A549 (cell line): ENCODE data around the gene LSM14B. TPM values are rescaled to one million over a fixed set of nuclear protein-coding genes. Genes with fewer than 3 reads are reported as not detected.

Experiments used
- ATAC-seq, 2 experiments: fragments of 200-7000 bp in 1 of 2; fragments of >200 bp in 1 of 2; cut with Nextera tagmentation in 1 of 2; cut with Tn5 transposase in 1 of 2; 3 replicates each; pipeline versions ENCODE4 v1.8.0 to v1.9.1; 2018 to 2020; ENCODE audit warnings: mild to moderate bottlenecking in 1 of 2, moderate library complexity in 1 of 2
- CTCF ChIA-PET: fragments of 300-600 bp; sonication (Branson Sonifier 250); formaldehyde crosslinking; extraction: SDS; loops from one replicate; lab custom pipeline; 2021; ENCODE audit warnings: antibody characterized with exemption, inconsistent platforms; lab: Yijun Ruan, JAX
- POLR2A ChIA-PET: fragments of 350-600 bp; formaldehyde crosslinking; extraction: SDS; loops from one replicate; lab custom pipeline; 2021; ENCODE audit warnings: antibody characterized with exemption, inconsistent platforms; lab: Yijun Ruan, JAX
- DNase-seq, 2 experiments: peaks; one replicate each; pipeline versions ENCODE4 v3.0.0 to v3.0.0-alpha.2; 2011 to 2016; ENCODE audit warnings: low read depth in 1 of 2, low spot score in 1 of 2
- FAIRE-seq: peaks from 2 replicates; lab custom pipeline; 2011; peaks lifted over from hg19 to GRCh38; lab: Jason Lieb, UNC
- H3K27ac ChIP-seq, 2 experiments: fragments of >200 bp; sonication (Bioruptor Twin); formaldehyde crosslinking; 3 replicates each; pipeline ENCODE4 v1.5.1; 2016 to 2017
- H3K4me1 ChIP-seq: fragments of >200 bp; sonication (Bioruptor Twin); formaldehyde crosslinking; 3 replicates; pipeline ENCODE4 v1.6.1; 2016
- H3K4me2 ChIP-seq: fragments of >200 bp; sonication (Bioruptor Twin); formaldehyde crosslinking; 3 replicates; pipeline ENCODE4 v1.6.1; 2016
- H3K4me3 ChIP-seq: fragments of >200 bp; sonication (Bioruptor Twin); formaldehyde crosslinking; 3 replicates; pipeline ENCODE4 v1.5.1; 2016
- H3K9me3 ChIP-seq: fragments of >200 bp; sonication (Bioruptor Twin); formaldehyde crosslinking; 3 replicates; pipeline ENCODE4 v1.6.1; 2016
- BCL3 ChIP-seq: fragments of >200 bp; sonication (Bioruptor Twin); formaldehyde crosslinking; IDR thresholded peaks from 3 replicates; pipeline ENCODE4 v1.6.1; 2016
- BHLHE40 ChIP-seq: IDR thresholded peaks from 2 replicates; pipeline ENCODE4 v1.6.1; 2012; ENCODE audit warnings: low read depth, low read length, inconsistent platforms
- CBX8 ChIP-seq: fragments of 200-600 bp; sonication (generic); IDR thresholded peaks from 2 replicates; pipeline ENCODE4 v1.6.1; 2016
- CHD4 ChIP-seq: fragments of 200-600 bp; sonication (generic); IDR thresholded peaks from 2 replicates; pipeline ENCODE4 v1.6.1; 2016; ENCODE audit warnings: antibody characterized with exemption, mild to moderate bottlenecking, borderline replicate concordance
- FOSB ChIP-seq: fragments of 250-450 bp; sonication (Bioruptor Pico); IDR thresholded peaks from 2 replicates; pipeline ENCODE4 v1.5.0; 2020; ENCODE audit warnings: mild to moderate bottlenecking, moderate library complexity
- HES2 ChIP-seq: fragments of >200 bp; sonication (Bioruptor Twin); formaldehyde crosslinking; IDR thresholded peaks from 2 replicates; pipeline ENCODE4 v1.6.1; 2016
- HEYL ChIP-seq: fragments of 250-450 bp; sonication (Bioruptor Pico); IDR thresholded peaks from 2 replicates; pipeline ENCODE4 v1.8.0; 2021; ENCODE audit warnings: mild to moderate bottlenecking, moderate library complexity
- HOXB13 ChIP-seq: fragments of 250-450 bp; sonication (Bioruptor Pico); IDR thresholded peaks from 2 replicates; pipeline ENCODE4 v1.5.0; 2020; ENCODE audit warnings: low read depth, mild to moderate bottlenecking, moderate library complexity
- MAX ChIP-seq: IDR thresholded peaks from 2 replicates; pipeline ENCODE4 v1.6.1; 2012
- MYC ChIP-seq: IDR thresholded peaks from 2 replicates; pipeline ENCODE4 v1.6.1; 2012; ENCODE audit warnings: mild to moderate bottlenecking, inconsistent platforms, low read length, improper control_type of control experiment, borderline replicate concordance
- NPAS2 ChIP-seq: fragments of 250-450 bp; sonication (Bioruptor Pico); IDR thresholded peaks from 2 replicates; pipeline ENCODE4 v1.8.0; 2022; ENCODE audit warnings: mild to moderate bottlenecking, moderate library complexity, borderline replicate concordance
- POLR2AphosphoS2 ChIP-seq: conservative IDR thresholded peaks from 2 replicates; pipeline ENCODE4 v1.6.1; 2012; ENCODE audit warnings: low read length, improper control_type of control experiment, inconsistent platforms
- RARB ChIP-seq: fragments of 250-450 bp; sonication (Bioruptor Pico); IDR thresholded peaks from 2 replicates; pipeline ENCODE4 v1.8.0; 2021; ENCODE audit warnings: mild to moderate bottlenecking, moderate library complexity
- REST ChIP-seq: fragments of 200-600 bp; sonication (generic); IDR thresholded peaks from 2 replicates; pipeline ENCODE4 v1.6.1; 2016; ENCODE audit warnings: antibody characterized with exemption, mild to moderate bottlenecking, moderate library complexity
- RNF2 ChIP-seq: fragments of 200-600 bp; sonication (generic); IDR thresholded peaks from 2 replicates; pipeline ENCODE4 v1.6.1; 2016; ENCODE audit warnings: low read depth, mild to moderate bottlenecking, antibody characterized with exemption, moderate library complexity, borderline replicate concordance
- SMC3 ChIP-seq: fragments of >200 bp; sonication (Bioruptor Twin); formaldehyde crosslinking; IDR thresholded peaks from 3 replicates; pipeline ENCODE4 v1.6.1; 2018; ENCODE audit warnings: inconsistent platforms
- SREBF2 ChIP-seq: fragments of 450-650 bp; IDR thresholded peaks from 2 replicates; pipeline ENCODE4 v1.6.1; 2014; ENCODE audit warnings: mild to moderate bottlenecking, moderate library complexity
- TFCP2L1 ChIP-seq: fragments of 250-450 bp; sonication (Bioruptor Pico); IDR thresholded peaks from 2 replicates; pipeline ENCODE4 v1.5.0; 2021; ENCODE audit warnings: mild to moderate bottlenecking
- TP53 ChIP-seq: fragments of 250-450 bp; sonication (Bioruptor Pico); IDR thresholded peaks from 2 replicates; pipeline ENCODE4 v1.5.0; 2021; ENCODE audit warnings: mild to moderate bottlenecking, moderate library complexity
- ZFP36 ChIP-seq: fragments of 450-650 bp; IDR thresholded peaks from 2 replicates; pipeline ENCODE4 v1.6.1; 2014; ENCODE audit warnings: borderline replicate concordance; ENCODE audit not compliant: partially characterized antibody
- ZNF302 ChIP-seq: fragments of 250-450 bp; sonication (Bioruptor Pico); IDR thresholded peaks from 2 replicates; pipeline ENCODE4 v1.9.0; 2021; ENCODE audit warnings: inconsistent platforms, mild to moderate bottlenecking, moderate library complexity
- WGBS: methylation state at CpG from one replicate; pipeline ENCODE4 v1.1.6; 2017; ENCODE audit errors: missing lambda C conversion rate; 5-methylcytosine and 5-hydroxymethylcytosine counted together
- polyA plus RNA-seq, 4 experiments: library from polyadenylated mRNA; depleted of rRNA in 3 of 4; stranded (reverse); fragments of >200 nt; fragmentation: RNase III in 1 of 4; extraction: RNeasy Plus Mini Kit Qiagen cat#74134 plus additional on column Dnase treatment in 1 of 4; gene quantifications; 2 replicates in 3 of 4; 3 replicates in 1 of 4; pipeline ENCODE4 v1.2.3, GENCODE V29; 2011 to 2017
- TF ChIP-seq, protein P1 (sequence below): fragments of 150-350 bp; IDR thresholded peaks from 2 replicates; pipeline ENCODE4 v1.6.1; 2014; ENCODE audit warnings: low read depth, mild to moderate bottlenecking, low read length
- TF ChIP-seq, protein P2 (sequence below): fragments of 450-650 bp; IDR thresholded peaks from 2 replicates; pipeline ENCODE4 v1.6.1; 2014; ENCODE audit warnings: antibody characterized with exemption

LSM14B gene
- polyA plus RNA-seq, 2 of the 4 experiments (the other 2 are of a cell fraction) = 22.7 to 28.1 TPM

DNA sequence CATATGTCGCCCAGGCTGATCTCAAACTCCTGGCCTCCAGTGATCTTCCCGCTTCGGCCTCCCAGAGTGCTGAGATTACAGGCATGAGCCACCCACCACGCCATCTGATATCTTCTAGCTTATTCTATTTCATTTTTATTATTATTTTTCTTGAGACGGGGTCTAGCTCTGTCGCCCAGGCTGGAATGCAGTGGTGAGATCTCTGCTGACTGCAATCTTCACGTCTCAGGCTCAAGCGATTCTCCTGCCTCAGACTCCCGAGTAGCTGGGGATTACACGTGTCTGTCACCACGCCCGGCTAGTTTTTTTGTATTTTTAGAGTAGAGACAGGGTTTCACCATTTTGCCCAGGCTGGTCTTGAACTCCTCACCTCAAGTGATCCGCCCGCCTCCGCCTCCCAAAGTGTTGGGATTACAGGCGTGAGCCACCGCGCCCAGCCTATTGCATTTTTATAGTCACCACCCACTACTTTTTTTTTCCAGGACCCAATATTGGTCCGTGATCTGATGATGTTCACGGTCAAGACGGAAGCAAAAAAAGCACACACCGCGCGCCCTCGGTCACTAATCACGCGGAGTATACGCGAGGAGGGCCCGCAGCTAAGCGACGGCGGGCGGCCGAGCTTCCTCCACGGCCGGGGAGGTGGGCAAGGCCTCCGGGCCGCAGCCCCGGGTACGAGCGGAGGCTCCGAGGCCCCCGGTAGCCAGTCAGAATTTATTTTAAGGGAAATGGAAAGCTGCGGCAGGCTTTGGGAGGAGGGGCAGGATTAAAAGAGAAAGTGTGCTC, 1.1 kb upstream of the LSM14B start (continued):
- 0 out of 3 replicates have a peak, but pooled peaks have one; percentile 69 for TF ChIP-seq BCL3
- peak; percentile 85 for TF ChIP-seq MAX

GRCh38 chr20:62122654-62123449, 577 bp downstream of the LSM14B start:
- WGBS = 4% methylated on average over 9 of the region's 77 CpGs
- ChIA-PET POLR2A (interaction anchor here (1.6 to 2.5 kb wide), 3 partner anchors 20 to 112 kb away, joined by 5 to 37 read pairs (median 12); partner anchors contain the start of genes PSMA7, SS18L1 and TAF4), CTCF (interaction anchor here (1.4 to 3.8 kb wide), 4 partner anchors 13 to 56 kb away, joined by 7 to 13 read pairs (median 10); partner anchors contain the start of gene TAF4)
- TF ChIP-seq BHLHE40 = no peak
- no peak for TF ChIP-seq CHD4
- no peak for TF ChIP-seq ZFP36
- TF ChIP-seq TFCP2L1 = no peak
- TF ChIP-seq HES2 = no peak
- no peak for TF ChIP-seq FOSB (CRISPR knock-in tag)
- Histone ChIP-seq H3K4me2 (peak overlapping the region; percentile 95), H3K4me1 (peaks cover 11% of the 10 kb centered on the region), H3K27ac (peak overlapping the region; percentile 88 to 98), H3K4me3 (peak overlapping the region; percentile 69), H3K9me3 (peaks cover 6% of the 10 kb centered on the region; the same call in 1 of the 3 replicates)
- ATAC-seq (peak; percentile 3 to 50; a peak in 5 of 6 replicates), FAIRE-seq (no peak), DNase-seq (no peak)

GRCh38 chr20:62123450-62124118, 1.3 kb downstream of the LSM14B start:
- H3K27ac ChIP-seq = peak overlapping the region; percentile 88 to 98
- ATAC-seq = no peak
- CTCF ChIA-PET = interaction anchor here (1.3 to 3.8 kb wide), 4 partner anchors 12 to 33 kb away, joined by 3 to 13 read pairs (median 9); partner anchors contain the start of genes PSMA7 and SS18L1
- TF ChIP-seq, protein P1, sequence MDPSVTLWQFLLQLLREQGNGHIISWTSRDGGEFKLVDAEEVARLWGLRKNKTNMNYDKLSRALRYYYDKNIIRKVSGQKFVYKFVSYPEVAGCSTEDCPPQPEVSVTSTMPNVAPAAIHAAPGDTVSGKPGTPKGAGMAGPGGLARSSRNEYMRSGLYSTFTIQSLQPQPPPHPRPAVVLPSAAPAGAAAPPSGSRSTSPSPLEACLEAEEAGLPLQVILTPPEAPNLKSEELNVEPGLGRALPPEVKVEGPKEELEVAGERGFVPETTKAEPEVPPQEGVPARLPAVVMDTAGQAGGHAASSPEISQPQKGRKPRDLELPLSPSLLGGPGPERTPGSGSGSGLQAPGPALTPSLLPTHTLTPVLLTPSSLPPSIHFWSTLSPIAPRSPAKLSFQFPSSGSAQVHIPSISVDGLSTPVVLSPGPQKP = no peak
- TF ChIP-seq RNF2 = no peak
- TF ChIP-seq RARB (CRISPR knock-in tag) = no peak
- TF ChIP-seq NPAS2 (CRISPR knock-in tag) = no peak
- no peak for TF ChIP-seq CHD4
- TF ChIP-seq REST = no peak
- TF ChIP-seq CBX8 = no peak
- no peak for TF ChIP-seq BHLHE40
- no peak for TF ChIP-seq TP53 (CRISPR knock-in tag)
- no peak for TF ChIP-seq MYC
- no peak for TF ChIP-seq HOXB13 (CRISPR knock-in tag)
- TF ChIP-seq FOSB (CRISPR knock-in tag) = no peak
- TF ChIP-seq, protein P2, sequence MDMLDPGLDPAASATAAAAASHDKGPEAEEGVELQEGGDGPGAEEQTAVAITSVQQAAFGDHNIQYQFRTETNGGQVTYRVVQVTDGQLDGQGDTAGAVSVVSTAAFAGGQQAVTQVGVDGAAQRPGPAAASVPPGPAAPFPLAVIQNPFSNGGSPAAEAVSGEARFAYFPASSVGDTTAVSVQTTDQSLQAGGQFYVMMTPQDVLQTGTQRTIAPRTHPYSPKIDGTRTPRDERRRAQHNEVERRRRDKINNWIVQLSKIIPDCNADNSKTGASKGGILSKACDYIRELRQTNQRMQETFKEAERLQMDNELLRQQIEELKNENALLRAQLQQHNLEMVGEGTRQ = no peak
- no peak for TF ChIP-seq HEYL (CRISPR knock-in tag)
- no peak for TF ChIP-seq ZNF302
- TF ChIP-seq SMC3 = no peak
- no peak for TF ChIP-seq POLR2AphosphoS2
- TF ChIP-seq SREBF2 = no peak

More at GRCh38 chr20:62123450-62124118, 1.3 kb downstream of the LSM14B start:
- POLR2A ChIA-PET = interaction anchor here (1.0 kb wide), 1 partner anchor 57 kb away, joined by 3 read pairs; no protein-coding TSS in a partner anchor
- H3K4me3 ChIP-seq = peak overlapping the region; percentile 69
- 74% methylated on average over 18 of the region's 19 CpGs for WGBS
- no peak for FAIRE-seq
- DNase-seq = no peak
- H3K4me2 ChIP-seq = peak overlapping the region; percentile 95
- peaks cover 11% of the 10 kb centered on the region for H3K4me1 ChIP-seq
- peaks cover 6% of the 10 kb centered on the region; the same call in 1 of the 3 replicates for H3K9me3 ChIP-seq
